Lower lobe of right lung (tissue), 2 donors: ENCODE measurements around the gene GPN1. TPM values are rescaled to one million over a fixed set of nuclear protein-coding genes. Genes with fewer than 3 reads are reported as not detected.

Source experiments
- ATAC-seq, 2 donors: fragments of 200-7000 bp; cut with Tn5 transposase; one replicate each; pipeline ENCODE4 v1.9.1; 2020 to 2022; ENCODE audit warnings: mild to moderate bottlenecking in 2 of 2, moderate library complexity in 2 of 2
- DNase-seq: peaks from one replicate; pipeline ENCODE4 v3.0.0-alpha.2; 2020
- H3K27ac ChIP-seq: fragments of 200-600 bp; one replicate; pipeline ENCODE4 v1.8.0; 2022
- H3K27me3 ChIP-seq: fragments of 200-600 bp; one replicate; pipeline ENCODE4 v1.8.0; 2022; ENCODE audit warnings: low read depth
- H3K36me3 ChIP-seq: fragments of 200-600 bp; one replicate; pipeline ENCODE4 v1.8.0; 2022; ENCODE audit warnings: mild to moderate bottlenecking
- H3K4me1 ChIP-seq: fragments of 200-600 bp; one replicate; pipeline ENCODE4 v1.8.0; 2022
- H3K4me3 ChIP-seq: fragments of 200-600 bp; one replicate; pipeline ENCODE4 v1.8.0; 2022; ENCODE audit warnings: mild to moderate bottlenecking
- H3K9me3 ChIP-seq: fragments of 200-600 bp; one replicate; pipeline ENCODE4 v1.8.0; 2022
- intact Hi-C: fragments of 100-400 bp; cut with DNase I; formaldehyde crosslinking; loops from one replicate; pipeline ENCODE4 v1.11.0; 2022
- total RNA-seq: library from RNA; stranded (reverse); fragmentation: NEBNext Ultra II Directional; extraction: Animal tissue kit (Norgen Biotek cat#: 25700); gene quantifications from one replicate; pipeline ENCODE4 v1.2.1, GENCODE V29; 2021
- TF ChIP-seq, protein P1 (sequence below): fragments of 200-600 bp; IDR thresholded peaks from one replicate; pipeline ENCODE4 v1.8.0; 2022; ENCODE audit warnings: antibody characterized with exemption, mild to moderate bottlenecking
- donor health status: DM: no; HTN: yes; CAD: no; lungs with severe emphysema.

Gene GPN1
- total RNA-seq, 1 donor from 2014 or later: 21.9 TPM

DNA sequence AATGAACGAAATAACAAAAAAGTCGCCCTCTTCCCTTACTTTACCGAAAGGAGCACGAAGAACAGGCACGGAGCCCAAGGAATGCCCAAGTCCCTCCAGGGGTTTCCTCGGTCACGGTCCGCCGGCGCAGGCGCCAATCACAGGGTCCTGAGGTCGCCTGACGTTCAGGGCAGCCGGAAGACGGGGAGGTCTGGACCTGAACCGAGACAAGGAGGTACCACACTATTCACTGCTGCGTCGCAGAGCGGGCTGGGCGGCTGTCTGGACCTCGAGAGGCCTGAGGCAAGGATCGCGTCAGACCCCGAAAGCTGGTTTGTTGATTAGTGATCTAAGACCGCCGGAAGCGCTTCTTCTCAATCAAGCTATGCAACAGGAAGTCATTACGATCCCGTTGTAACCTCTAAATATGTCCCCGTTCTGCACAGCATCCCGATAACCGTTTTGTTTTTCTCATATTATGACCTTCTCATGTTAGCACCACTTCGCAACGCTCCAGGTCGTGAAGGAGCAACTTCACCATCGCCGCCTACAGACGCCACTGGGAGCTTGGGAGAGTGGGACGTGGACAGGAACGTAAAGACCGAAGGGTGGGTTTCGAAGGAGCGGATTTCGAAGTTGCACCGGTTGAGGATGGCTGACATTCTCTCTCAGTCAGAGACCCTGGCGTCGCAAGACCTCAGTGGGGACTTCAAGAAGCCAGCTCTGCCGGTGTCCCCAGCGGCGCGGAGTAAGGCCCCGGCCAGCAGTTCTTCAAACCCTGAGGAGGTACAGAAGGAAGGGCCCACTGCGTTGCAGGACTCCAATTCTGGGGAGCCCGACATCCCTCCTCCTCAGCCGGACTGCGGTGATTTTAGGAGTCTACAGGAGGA lies 34.7 kb downstream of the GPN1 start, which contains the start of the genes SLC4A1AP and SUPT7L:
Gene SLC4A1AP (plus strand): TSS at position 605 of the 869 bp plus-strand sequence. CDS start 26 bp downstream, at position 631.
Gene SUPT7L (minus strand): TSS at position 330 of the 869 bp plus-strand sequence. CDS start 1,422 bp downstream, outside the sequence.
- intact Hi-C loops: no loop called here
- DNase-seq: peak; percentile 85
- TF ChIP-seq, protein P1, sequence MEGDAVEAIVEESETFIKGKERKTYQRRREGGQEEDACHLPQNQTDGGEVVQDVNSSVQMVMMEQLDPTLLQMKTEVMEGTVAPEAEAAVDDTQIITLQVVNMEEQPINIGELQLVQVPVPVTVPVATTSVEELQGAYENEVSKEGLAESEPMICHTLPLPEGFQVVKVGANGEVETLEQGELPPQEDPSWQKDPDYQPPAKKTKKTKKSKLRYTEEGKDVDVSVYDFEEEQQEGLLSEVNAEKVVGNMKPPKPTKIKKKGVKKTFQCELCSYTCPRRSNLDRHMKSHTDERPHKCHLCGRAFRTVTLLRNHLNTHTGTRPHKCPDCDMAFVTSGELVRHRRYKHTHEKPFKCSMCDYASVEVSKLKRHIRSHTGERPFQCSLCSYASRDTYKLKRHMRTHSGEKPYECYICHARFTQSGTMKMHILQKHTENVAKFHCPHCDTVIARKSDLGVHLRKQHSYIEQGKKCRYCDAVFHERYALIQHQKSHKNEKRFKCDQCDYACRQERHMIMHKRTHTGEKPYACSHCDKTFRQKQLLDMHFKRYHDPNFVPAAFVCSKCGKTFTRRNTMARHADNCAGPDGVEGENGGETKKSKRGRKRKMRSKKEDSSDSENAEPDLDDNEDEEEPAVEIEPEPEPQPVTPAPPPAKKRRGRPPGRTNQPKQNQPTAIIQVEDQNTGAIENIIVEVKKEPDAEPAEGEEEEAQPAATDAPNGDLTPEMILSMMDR: no peak
- Histone ChIP-seq H3K27me3 (no peaks in the 10 kb centered on the region), H3K4me1 (peaks cover 32% of the 10 kb centered on the region), H3K36me3 (peaks cover 58% of the 10 kb centered on the region), H3K4me3 (peak within 1 kb of the TSS; percentile 84), H3K27ac (peak within 1 kb of the TSS; percentile 92), H3K9me3 (no peaks in the 10 kb centered on the region)
- peak; percentile 91 to 93 for ATAC-seq

DNA sequence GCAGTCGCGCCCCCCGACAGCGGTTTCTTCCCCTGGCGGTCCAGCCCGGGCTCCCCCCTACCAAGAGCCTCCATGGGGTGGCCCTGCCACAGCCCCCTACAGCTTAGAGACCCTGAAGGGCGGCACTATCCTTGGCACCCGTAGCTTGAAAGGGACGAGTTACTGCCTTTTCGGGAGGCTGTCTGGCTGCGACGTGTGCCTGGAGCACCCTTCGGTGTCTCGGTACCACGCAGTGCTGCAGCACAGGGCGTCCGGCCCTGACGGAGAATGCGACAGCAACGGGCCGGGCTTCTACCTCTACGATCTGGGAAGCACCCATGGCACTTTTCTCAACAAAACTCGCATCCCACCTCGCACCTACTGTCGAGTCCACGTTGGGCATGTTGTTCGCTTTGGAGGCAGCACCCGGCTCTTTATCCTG lies 35.3 kb downstream of the GPN1 start:
- Histone ChIP-seq H3K9me3 (no peaks in the 10 kb centered on the region), H3K27me3 (no peaks in the 10 kb centered on the region), H3K4me3 (peak overlapping the region; percentile 84), H3K4me1 (peaks cover 32% of the 10 kb centered on the region), H3K27ac (peak overlapping the region; percentile 92), H3K36me3 (peaks cover 58% of the 10 kb centered on the region)
- ATAC-seq (peak in 1 of 2 donors; percentile 23), DNase-seq (no peak)
- intact Hi-C loops: no loop called here
- TF ChIP-seq, protein P1: no peak

DNA sequence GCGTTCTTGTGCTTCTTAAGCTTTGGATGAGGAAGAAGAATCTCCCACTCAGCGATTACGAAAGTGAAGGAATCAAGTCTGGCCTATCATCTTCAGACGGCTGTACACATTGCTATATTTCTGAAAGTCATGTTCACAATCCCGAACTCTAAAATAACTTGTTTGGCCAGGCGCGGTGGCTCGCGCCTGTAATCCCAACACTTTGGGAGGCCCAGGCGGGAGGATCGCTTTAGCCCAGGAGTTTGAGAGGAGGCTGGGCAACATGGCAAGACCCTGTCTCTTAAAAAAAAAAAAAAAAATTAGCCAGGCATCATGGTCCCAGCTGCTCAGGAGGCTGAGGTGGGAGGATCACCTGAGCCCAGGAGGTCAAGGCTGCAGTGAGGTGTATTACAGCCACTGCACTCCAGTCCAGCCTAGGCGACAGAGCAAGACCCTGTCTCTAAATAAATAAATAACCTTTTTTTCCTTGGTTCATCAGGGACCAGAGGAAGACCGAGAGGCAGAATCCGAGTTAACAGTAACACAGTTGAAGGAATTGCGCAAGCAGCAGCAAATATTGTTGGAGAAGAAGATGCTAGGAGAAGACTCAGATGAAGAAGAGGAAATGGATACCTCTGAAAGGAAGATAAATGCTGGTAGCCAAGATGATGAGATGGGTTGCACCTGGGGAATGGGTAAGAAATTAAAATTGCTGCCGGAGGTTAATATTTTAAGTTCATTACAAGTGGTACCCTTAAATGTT lies 35.9 kb downstream of the GPN1 start:
- Histone ChIP-seq H3K27me3 (no peaks in the 10 kb centered on the region), H3K4me1 (peaks cover 32% of the 10 kb centered on the region), H3K9me3 (no peaks in the 10 kb centered on the region), H3K27ac (no peak overlapping the region), H3K36me3 (peaks cover 58% of the 10 kb centered on the region), H3K4me3 (peak overlapping the region; percentile 84)
- DNase-seq: no peak
- TF ChIP-seq, protein P1: no peak
- intact Hi-C loops: no loop called here
- no peak for ATAC-seq

DNA sequence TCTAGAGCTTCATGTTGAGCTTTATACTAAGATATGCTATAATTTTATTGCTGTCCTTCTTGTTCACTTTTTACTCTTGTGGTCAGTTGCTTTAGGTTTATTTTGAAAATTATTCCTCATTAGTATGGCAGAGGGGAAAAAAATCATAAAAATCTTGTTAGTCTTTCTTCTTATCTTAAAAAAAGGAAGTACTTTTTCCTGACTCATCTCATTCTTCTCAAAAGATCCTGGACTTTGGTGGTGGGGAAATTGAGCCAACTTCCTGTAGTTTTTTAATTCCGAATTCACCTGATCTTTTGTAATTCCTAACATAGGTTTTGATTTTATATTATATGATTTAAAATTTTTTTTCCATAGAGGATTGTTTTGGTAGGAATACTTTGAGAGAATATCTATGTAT lies 38.6 kb downstream of the GPN1 start:
- H3K9me3 ChIP-seq: no peaks in the 10 kb centered on the region
- no peak overlapping the region for H3K4me3 ChIP-seq
- H3K4me1 ChIP-seq: peaks cover 25% of the 10 kb centered on the region
- no peaks in the 10 kb centered on the region for H3K27me3 ChIP-seq
- intact Hi-C loops: no loop called here
- ATAC-seq: no peak
- peaks cover 61% of the 10 kb centered on the region for H3K36me3 ChIP-seq
- TF ChIP-seq, protein P1: no peak
- no peak overlapping the region for H3K27ac ChIP-seq
- no peak for DNase-seq

DNA sequence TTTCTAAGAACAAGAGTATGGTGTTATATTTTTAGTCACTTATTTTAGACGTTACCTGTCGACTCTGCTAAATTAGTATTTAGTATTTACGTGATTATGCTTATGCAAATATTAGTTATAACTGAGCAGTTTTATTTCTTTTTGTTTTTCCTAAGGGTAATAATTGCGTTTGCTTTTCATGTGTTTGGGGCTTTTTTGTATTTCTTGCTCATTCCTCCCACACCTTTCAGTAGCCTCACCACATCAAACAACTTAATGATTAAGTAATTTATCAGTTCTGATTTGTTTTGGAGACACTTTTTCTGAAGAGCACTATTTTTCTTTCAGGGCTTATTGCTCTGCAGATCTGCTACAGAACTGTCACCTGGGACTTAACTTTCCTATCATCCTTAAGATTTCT lies 42.4 kb downstream of the GPN1 start:
- H3K4me1 ChIP-seq: no peaks in the 10 kb centered on the region
- ATAC-seq (no peak), DNase-seq (no peak)
- H3K36me3 ChIP-seq: peaks cover 91% of the 10 kb centered on the region
- intact Hi-C loops: no loop called here
- H3K27me3 ChIP-seq: no peaks in the 10 kb centered on the region
- TF ChIP-seq, protein P1: no peak
- no peak overlapping the region for H3K27ac ChIP-seq
- no peaks in the 10 kb centered on the region for H3K9me3 ChIP-seq
- H3K4me3 ChIP-seq: no peak overlapping the region
